Activated CD4-positive, alpha-beta T cell treated with anti-CD3 and anti-CD28 coated beads, Interleukin-2, amount 50 U/mL, for 24 hours (primary cell): ENCODE data around the gene PHLDA1.
A peak's percentile ranks its signal among the peaks of the same experiment; 100 is the strongest.

Experiments used
- DNase-seq, 2 donors: peaks; one replicate each; pipeline ENCODE4 v3.0.0-alpha.2; 2020; ENCODE audit warnings: low read depth in 1 of 2, low spot score in 1 of 2

PHLDA1 gene

GRCh38 chr12:76037130-76038103, 5.8 kb upstream of the PHLDA1 start:
- peak in 1 of 2 donors; percentile 43 for DNase-seq

GRCh38 chr12:76035045-76035444, 3.5 kb upstream of the PHLDA1 start:
- no peak for DNase-seq

- no peak for DNase-seq
Measured at GRCh38 chr12:76033081-76034011, 1.8 kb upstream of the PHLDA1 start.

- peak in 1 of 2 donors; percentile 27 for DNase-seq
Measured at GRCh38 chr12:76032043-76032981, 736 bp upstream of the PHLDA1 start.

GRCh38 chr12:76031081-76031413, 529 bp downstream of the PHLDA1 start:
- no peak for DNase-seq

- DNase-seq, result peak in 1 of 2 donors; percentile 32
Measured at GRCh38 chr12:76030341-76031080, 1.1 kb downstream of the PHLDA1 start.

GRCh38 chr12:76029982-76030340, 1.6 kb downstream of the PHLDA1 start:
- no peak for DNase-seq

GRCh38 chr12:76028571-76029277, 2.9 kb downstream of the PHLDA1 start:
- DNase-seq, result no peak

- DNase-seq, result no peak
Measured at GRCh38 chr12:76026643-76027063, 4.9 kb downstream of the PHLDA1 start.

GRCh38 chr12:76025601-76026575, 5.7 kb downstream of the PHLDA1 start:
- DNase-seq, result no peak

GRCh38 chr12:76024942-76025600, 6.5 kb downstream of the PHLDA1 start:
- DNase-seq, result no peak

- no peak for DNase-seq
Measured at GRCh38 chr12:76024102-76024781, 7.3 kb downstream of the PHLDA1 start.

- no peak for DNase-seq
Measured at GRCh38 chr12:76023069-76023690, 8.4 kb downstream of the PHLDA1 start.

GRCh38 chr12:76022506-76022905, 9.1 kb downstream of the PHLDA1 start:
- no peak for DNase-seq

GRCh38 chr12:76020731-76021672, 10.6 kb downstream of the PHLDA1 start:
- DNase-seq, result peak in 1 of 2 donors; percentile 77

GRCh38 chr12:76020281-76020680, 11.3 kb downstream of the PHLDA1 start:
- DNase-seq, result peak; percentile 32 to 71
